Measurements from ENCODE around the gene SERTAD3. TPM values are rescaled to one million over a fixed set of nuclear protein-coding genes. Genes with fewer than 3 reads are reported as not detected.
"Not testable (repeated sequence)": the region's sequence is repeated elsewhere in the genome, so short reads cannot be mapped to it uniquely, and the experiment has no call there.

The SERTAD3 gene
- total RNA-seq, 4 donors from 2014 or later, result 15.6 to 25.2 (median 20.4) TPM

DNA sequence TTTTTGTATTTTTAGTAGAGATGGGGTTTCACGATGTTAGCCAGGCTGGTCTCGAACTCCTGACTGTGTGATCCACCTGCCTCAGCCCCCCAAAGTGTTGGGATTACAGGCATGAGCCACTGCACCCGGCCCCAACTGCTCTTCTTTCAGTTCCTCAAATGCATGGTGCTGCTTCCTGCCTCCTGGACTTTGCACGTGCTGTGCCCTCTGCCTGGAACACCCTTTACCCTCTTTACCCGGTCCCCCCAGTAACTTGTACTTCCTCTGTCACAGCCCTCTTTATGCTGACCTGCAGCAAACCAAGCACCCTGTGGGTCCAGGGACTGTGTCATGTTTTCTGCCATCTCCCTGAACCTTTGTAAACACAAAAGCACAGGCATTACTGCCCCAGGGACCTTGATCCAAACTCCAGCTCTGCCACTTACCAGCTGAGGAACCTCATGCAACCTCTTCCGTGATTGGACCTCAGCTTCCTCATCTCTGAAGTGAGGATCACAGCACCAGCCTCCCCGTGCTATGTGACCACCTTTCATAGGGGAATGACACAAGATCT is 17.6 kb upstream of the SERTAD3 start:
- no peak for TF ChIP-seq POLR2A (IDR thresholded peaks at IDR 0.05)
- TF ChIP-seq, protein P1, sequence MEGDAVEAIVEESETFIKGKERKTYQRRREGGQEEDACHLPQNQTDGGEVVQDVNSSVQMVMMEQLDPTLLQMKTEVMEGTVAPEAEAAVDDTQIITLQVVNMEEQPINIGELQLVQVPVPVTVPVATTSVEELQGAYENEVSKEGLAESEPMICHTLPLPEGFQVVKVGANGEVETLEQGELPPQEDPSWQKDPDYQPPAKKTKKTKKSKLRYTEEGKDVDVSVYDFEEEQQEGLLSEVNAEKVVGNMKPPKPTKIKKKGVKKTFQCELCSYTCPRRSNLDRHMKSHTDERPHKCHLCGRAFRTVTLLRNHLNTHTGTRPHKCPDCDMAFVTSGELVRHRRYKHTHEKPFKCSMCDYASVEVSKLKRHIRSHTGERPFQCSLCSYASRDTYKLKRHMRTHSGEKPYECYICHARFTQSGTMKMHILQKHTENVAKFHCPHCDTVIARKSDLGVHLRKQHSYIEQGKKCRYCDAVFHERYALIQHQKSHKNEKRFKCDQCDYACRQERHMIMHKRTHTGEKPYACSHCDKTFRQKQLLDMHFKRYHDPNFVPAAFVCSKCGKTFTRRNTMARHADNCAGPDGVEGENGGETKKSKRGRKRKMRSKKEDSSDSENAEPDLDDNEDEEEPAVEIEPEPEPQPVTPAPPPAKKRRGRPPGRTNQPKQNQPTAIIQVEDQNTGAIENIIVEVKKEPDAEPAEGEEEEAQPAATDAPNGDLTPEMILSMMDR (IDR thresholded peaks at IDR 0.05), result no peak

DNA sequence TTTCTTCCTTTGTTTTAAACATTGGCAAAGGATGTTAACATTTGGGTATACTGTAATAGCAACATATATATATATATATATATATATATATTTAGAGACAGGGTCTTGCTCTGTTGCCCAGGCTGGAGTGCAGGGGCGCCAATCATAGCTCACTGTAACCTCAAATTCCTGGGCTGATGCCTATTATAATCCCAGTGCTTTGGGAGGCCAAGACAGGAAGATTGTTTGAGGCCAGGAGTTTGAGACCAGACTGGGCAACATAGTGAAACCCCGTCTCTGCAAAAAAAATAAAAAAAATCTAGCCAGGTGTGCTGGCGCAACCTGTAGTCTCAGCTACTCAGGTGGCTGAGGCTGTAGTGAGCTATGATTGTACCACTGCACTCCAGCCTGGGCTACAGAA is 16.1 kb upstream of the SERTAD3 start:
- Histone ChIP-seq H3K9me3 (no peaks in the 10 kb centered on the region), H3K27ac (no peak overlapping the region), H3K36me3 (peaks cover 0 to 5% of the 10 kb centered on the region in 2 donors), H3K27me3 (no peaks in the 10 kb centered on the region), H3K4me1 (peaks cover 8 to 16% of the 10 kb centered on the region in 2 donors), H3K4me3 (replicated peaks in 1 of 3) (no peak overlapping the region)
- no peak for DNase-seq
- TF ChIP-seq, protein P1 (IDR thresholded peaks at IDR 0.05), result no peak
- no peak for TF ChIP-seq POLR2A (IDR thresholded peaks at IDR 0.05)
- WGBS, 2 donors, result 90 to 92% methylated on average over 3 of the region's 3 CpGs
- intact Hi-C loops (cut with DNase I), result loop anchor here (10.0 kb wide), 2 partner anchors 65 to 135 kb away; no protein-coding TSS in a partner anchor

More for the DNA sequence above, 17.6 kb upstream of the SERTAD3 start:
- intact Hi-C loops (cut with DNase I), result loop anchor here (10.0 kb wide), 2 partner anchors 63 to 133 kb away; no protein-coding TSS in a partner anchor
- H3K27ac ChIP-seq, result no peak overlapping the region
- no peaks in the 10 kb centered on the region for H3K27me3 ChIP-seq
- DNase-seq, result no peak
- WGBS, 2 donors, result 81 to 82% methylated on average over 7 of the region's 7 CpGs
- H3K9me3 ChIP-seq, result no peaks in the 10 kb centered on the region
- peaks cover 0 to 5% of the 10 kb centered on the region in 2 donors for H3K36me3 ChIP-seq
- H3K4me1 ChIP-seq, result peaks cover 15 to 24% of the 10 kb centered on the region in 2 donors
- H3K4me3 ChIP-seq (replicated peaks in 1 of 3), result no peak overlapping the region

DNA sequence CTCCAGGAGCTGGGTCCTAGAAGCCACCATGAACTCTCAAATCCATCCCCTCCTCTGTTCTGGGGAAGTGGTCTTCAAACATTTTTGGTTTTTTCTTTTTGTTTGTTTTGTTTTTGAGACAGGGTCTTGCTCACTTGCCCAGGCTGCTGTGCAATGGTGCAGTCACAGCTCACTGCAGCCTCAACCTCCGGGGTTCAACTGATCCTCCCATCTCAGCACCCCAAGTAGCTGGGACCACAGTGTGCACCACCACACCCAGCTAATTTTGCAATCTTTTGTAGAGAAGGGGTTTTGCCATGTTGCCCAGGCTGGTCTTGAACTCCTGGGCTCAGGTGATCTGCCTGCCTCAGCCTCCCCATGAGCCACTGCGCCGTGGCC is 14.5 kb upstream of the SERTAD3 start:
- no peak for TF ChIP-seq POLR2A (IDR thresholded peaks at IDR 0.05)
- TF ChIP-seq, protein P1 (IDR thresholded peaks at IDR 0.05), result no peak
- intact Hi-C loops (cut with DNase I), result no loop called here
- DNase-seq, result no peak
- no peak overlapping the region for H3K27ac ChIP-seq
- 96 to 97% methylated on average over 3 of the region's 3 CpGs for WGBS, 2 donors
- peaks cover 0 to 5% of the 10 kb centered on the region in 2 donors for H3K36me3 ChIP-seq
- H3K27me3 ChIP-seq, result no peaks in the 10 kb centered on the region
- H3K4me1 ChIP-seq, result peaks cover 0 to 2% of the 10 kb centered on the region in 2 donors
- no peaks in the 10 kb centered on the region for H3K9me3 ChIP-seq
- H3K4me3 ChIP-seq (replicated peaks in 1 of 3), result no peak overlapping the region

DNA sequence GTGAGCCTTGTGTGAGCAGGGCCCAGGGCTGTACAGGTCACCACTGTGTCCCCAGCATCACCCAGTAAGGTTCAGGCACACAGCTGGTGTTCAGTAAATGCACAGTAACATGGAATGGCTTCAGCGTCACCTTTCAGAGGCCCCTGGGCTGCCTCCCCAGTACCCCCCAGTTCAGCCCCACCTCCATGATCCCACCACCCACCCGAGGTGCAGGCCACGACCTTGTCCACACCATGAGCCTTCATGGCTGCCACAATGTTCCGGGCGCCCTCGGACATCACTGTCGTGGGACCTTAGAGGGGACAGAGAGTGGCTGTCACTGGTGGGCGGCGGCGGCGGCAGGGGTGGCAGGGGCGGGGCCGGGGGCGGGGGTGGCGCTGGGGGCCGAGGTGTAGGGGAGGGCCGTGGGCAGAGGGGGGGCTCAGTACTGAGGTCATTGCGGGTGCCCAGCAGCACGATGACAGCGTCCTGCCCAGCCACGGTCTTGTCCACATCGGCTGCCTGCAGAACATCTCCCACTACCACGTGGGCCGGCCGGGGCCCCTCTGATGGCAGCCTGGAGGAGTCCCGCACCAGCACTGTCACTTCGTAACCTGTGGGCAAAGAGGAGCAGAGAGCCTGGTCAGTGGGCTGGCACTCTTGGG is 13.9 kb upstream of the SERTAD3 start:
- H3K4me1 ChIP-seq, result no peaks in the 10 kb centered on the region
- H3K9me3 ChIP-seq, result no peaks in the 10 kb centered on the region
- peaks cover 0 to 5% of the 10 kb centered on the region in 2 donors for H3K36me3 ChIP-seq
- no peak for TF ChIP-seq POLR2A (IDR thresholded peaks at IDR 0.05)
- TF ChIP-seq, protein P1 (IDR thresholded peaks at IDR 0.05), result no peak
- no peaks in the 10 kb centered on the region for H3K27me3 ChIP-seq
- H3K27ac ChIP-seq, result no peak overlapping the region
- no peak for DNase-seq
- WGBS, 2 donors, result 95% methylated on average over 12 of the region's 27 CpGs
- no peak overlapping the region for H3K4me3 ChIP-seq (replicated peaks in 1 of 3)
- intact Hi-C loops (cut with DNase I), result no loop called here

DNA sequence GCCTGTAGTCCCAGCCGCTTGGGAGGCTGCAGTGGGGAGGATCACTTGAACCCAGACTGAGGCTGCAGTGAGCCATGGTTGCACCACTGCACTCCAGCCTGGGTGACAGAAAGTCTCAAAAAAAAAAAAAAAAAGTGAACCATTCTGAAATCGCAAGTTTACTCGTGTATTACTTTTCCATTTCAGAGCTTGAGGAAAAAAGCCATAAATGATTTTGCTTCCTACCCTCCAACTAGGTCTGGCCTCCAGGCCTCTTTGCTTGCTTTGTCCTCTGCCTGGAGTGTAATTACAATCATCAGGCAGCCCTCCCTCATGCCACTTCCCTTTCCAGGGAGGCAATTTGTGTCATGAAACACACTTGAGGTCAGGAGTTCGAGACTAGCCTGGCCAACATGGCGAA is 12.9 kb upstream of the SERTAD3 start:
- no peaks in the 10 kb centered on the region for H3K27me3 ChIP-seq
- no peaks in the 10 kb centered on the region for H3K9me3 ChIP-seq
- WGBS, 2 donors, result 94% methylated on average over 5 of the region's 5 CpGs
- H3K36me3 ChIP-seq, result peaks cover 0 to 5% of the 10 kb centered on the region in 2 donors
- intact Hi-C loops (cut with DNase I), result no loop called here
- no peak overlapping the region for H3K4me3 ChIP-seq (replicated peaks in 1 of 3)
- DNase-seq, result no peak
- no peak for TF ChIP-seq POLR2A (IDR thresholded peaks at IDR 0.05)
- TF ChIP-seq, protein P1 (IDR thresholded peaks at IDR 0.05), result no peak
- H3K27ac ChIP-seq, result no peak overlapping the region
- no peaks in the 10 kb centered on the region for H3K4me1 ChIP-seq

DNA sequence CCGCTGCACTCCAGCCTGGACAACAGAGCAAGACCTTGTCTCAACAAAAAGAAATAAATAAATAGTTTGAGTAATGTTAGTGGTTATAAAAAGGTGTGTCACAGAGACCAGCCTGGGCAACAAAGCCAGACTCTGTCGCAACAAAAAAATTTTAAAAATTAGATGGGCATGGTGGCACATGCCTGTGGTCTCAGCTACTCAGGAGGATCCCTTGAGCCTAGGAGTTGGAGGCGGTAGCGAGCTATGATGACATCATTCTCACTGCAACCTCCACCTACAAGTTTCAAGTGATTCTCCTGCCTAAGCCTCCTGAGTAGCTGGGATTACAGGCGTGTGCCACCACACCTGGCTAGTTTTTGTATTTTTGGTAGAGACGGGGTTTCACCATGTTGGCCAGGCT is 9.8 kb upstream of the SERTAD3 start:
- H3K4me1 ChIP-seq; H3K4me3 ChIP-seq (replicated peaks in 1 of 3); H3K36me3 ChIP-seq; H3K27me3 ChIP-seq; H3K27ac ChIP-seq; DNase-seq; H3K9me3 ChIP-seq; intact Hi-C loops (cut with DNase I): not testable (repeated sequence)
- 86 to 98% methylated on average over 6 of the region's 6 CpGs for WGBS, 2 donors
